Glomerular visceral epithelial cell (primary cell): Measurements from ENCODE around the gene ADARB2.

Experiments used
- DNase-seq: peaks from one replicate; pipeline ENCODE4 v3.0.0-alpha.2; 2016; ENCODE audit errors: extremely low spot score

ADARB2 gene

GRCh38 chr10:1527951-1528350 is 209.4 kb downstream of the ADARB2 start:
- DNase-seq, result no peak

- no peak for DNase-seq
Measured at GRCh38 chr10:1526436-1527055, 210.8 kb downstream of the ADARB2 start.

GRCh38 chr10:1525354-1526162 is 211.8 kb downstream of the ADARB2 start:
- DNase-seq, result no peak

- no peak for DNase-seq
Measured at GRCh38 chr10:1524540-1524939, 212.8 kb downstream of the ADARB2 start.

GRCh38 chr10:1523221-1523620 is 214.1 kb downstream of the ADARB2 start:
- DNase-seq, result no peak

- no peak for DNase-seq
Measured at GRCh38 chr10:1522237-1522636, 215.1 kb downstream of the ADARB2 start.

GRCh38 chr10:1521741-1522140 is 215.6 kb downstream of the ADARB2 start:
- DNase-seq, result no peak

- no peak for DNase-seq
Measured at GRCh38 chr10:1520909-1521565, 216.3 kb downstream of the ADARB2 start.

GRCh38 chr10:1519391-1519790 is 217.9 kb downstream of the ADARB2 start:
- no peak for DNase-seq

GRCh38 chr10:1517684-1518083 is 219.6 kb downstream of the ADARB2 start:
- DNase-seq, result no peak

- no peak for DNase-seq
Measured at GRCh38 chr10:1516492-1517165, 220.7 kb downstream of the ADARB2 start.

GRCh38 chr10:1515780-1516491 is 221.4 kb downstream of the ADARB2 start:
- no peak for DNase-seq

GRCh38 chr10:1515121-1515779 is 222.1 kb downstream of the ADARB2 start:
- DNase-seq, result no peak

GRCh38 chr10:1514681-1515080 is 222.6 kb downstream of the ADARB2 start:
- DNase-seq, result no peak

GRCh38 chr10:1513221-1513620 is 224.1 kb downstream of the ADARB2 start:
- no peak for DNase-seq

GRCh38 chr10:1509011-1509530 is 228.3 kb downstream of the ADARB2 start:
- DNase-seq, result no peak

GRCh38 chr10:1508096-1508495 is 229.2 kb downstream of the ADARB2 start:
- no peak for DNase-seq

GRCh38 chr10:1507436-1507835 is 229.9 kb downstream of the ADARB2 start:
- DNase-seq, result no peak

GRCh38 chr10:1504940-1505339 is 232.4 kb downstream of the ADARB2 start:
- no peak for DNase-seq

GRCh38 chr10:1504286-1504685 is 233.0 kb downstream of the ADARB2 start:
- DNase-seq, result no peak

- DNase-seq, result no peak
Measured at GRCh38 chr10:1502451-1502850, 234.9 kb downstream of the ADARB2 start.
